Epithelial cell of esophagus (primary cell): ENCODE results near the gene FXYD4.

Experiments used
- DNase-seq: peaks from one replicate; pipeline ENCODE4 v3.0.0; 2010; ENCODE audit warnings: low read depth
- H3K4me3 ChIP-seq: 2 replicates; pipeline ENCODE4 v1.5.1; 2011; ENCODE audit warnings: mild to moderate bottlenecking, low read length, control low read depth
- CTCF ChIP-seq: IDR thresholded peaks from 2 replicates; pipeline ENCODE4 v1.5.1; 2011; ENCODE audit warnings: low read depth, mild to moderate bottlenecking, low read length, control low read depth, inconsistent platforms; ENCODE audit not compliant: insufficient read depth; ENCODE audit errors: missing control alignments

FXYD4 gene

GRCh38 chr10:43354330-43354635, 17.2 kb upstream of the FXYD4 start:
- peak; percentile 36 for DNase-seq
- no peak overlapping the region for H3K4me3 ChIP-seq
- no peak for TF ChIP-seq CTCF

- no peak for TF ChIP-seq CTCF
- H3K4me3 ChIP-seq = no peak overlapping the region
- DNase-seq = no peak
Measured at GRCh38 chr10:43354879-43355380, 16.5 kb upstream of the FXYD4 start.

DNA sequence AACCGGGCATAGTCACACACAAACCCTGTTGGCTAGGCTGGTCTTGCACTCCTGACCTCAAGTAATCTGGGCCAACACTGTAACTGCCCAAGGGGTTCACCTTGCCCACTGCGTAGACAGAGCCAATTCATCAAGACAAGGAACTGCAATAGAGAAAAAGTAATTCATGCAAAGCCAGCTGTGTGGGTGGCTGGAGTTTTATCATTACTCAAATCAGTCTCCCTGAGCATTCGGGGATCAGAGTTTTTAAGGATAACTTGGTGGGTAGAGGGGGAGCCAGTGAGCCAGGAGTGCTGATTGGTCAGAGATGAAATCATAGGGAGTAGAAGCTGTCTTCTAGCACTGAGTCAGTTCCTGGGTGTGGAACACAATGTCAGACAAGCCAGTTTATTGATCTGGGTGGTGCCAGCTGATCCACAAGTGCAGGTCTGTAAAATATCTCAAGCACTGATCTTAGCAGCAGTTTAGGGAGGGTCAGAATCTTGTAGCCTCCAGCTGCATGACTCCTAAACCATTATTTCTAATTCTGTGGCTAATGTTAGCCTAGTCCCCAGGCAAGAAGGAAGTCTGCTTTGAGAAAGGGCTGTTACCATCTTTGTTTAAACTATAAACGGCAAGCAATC, 15.6 kb upstream of the FXYD4 start:
- H3K4me3 ChIP-seq = no peak overlapping the region
- no peak for TF ChIP-seq CTCF
- peak; percentile 87 for DNase-seq

DNA sequence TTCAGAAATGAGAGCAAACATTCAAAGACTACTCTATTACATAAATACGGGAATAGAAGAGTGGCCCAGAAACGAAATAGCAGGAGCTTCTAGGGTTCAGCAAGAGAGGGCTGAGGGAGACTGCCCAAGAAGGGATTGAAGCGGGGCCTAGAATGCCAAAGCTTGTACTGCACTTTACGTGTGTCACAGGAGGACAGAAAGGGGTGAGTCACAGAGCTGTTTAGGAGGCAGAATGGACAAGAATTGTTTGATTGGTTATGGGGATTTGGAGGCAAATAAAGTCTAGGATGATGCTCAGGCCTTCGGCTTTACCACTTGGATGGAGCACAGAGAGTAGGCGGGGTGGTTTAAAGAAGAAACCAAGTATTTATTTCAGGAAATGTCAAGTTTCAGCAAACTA, 11.3 kb upstream of the FXYD4 start:
- no peak overlapping the region for H3K4me3 ChIP-seq
- no peak for TF ChIP-seq CTCF
- DNase-seq = peak; percentile 34

DNA sequence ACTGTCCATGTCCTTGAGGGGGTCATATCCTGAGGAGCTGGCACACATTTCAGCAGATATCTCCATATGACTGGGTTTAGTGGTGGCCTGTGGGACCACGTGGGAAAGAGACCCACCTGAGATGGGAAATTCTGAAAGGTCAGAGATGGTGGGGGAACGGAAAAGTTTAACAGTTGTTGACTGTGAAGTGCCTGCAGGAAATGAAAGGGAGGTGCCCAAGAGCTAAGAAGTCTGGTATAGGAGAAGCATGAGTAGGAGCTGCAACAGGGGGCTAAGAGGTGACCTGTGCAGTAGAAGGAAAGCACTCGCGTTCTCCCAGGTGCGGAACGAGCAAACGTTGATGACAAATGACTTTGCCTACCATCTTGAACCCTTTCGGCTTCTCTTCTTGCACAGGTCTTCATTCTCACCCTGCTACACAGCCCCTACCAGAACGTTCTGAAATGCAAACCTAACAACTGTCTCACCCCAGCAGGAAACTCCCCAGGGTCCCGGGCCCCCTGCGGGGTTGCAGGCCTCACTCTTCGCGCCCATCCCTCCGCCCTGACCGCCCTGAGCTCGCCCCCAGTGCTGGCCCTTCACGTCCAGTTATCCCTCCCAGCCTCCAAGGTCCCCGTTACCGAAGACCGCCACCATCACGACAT, 9.8 kb upstream of the FXYD4 start:
- TF ChIP-seq CTCF = no peak
- H3K4me3 ChIP-seq = peak overlapping the region; percentile 61
- no peak for DNase-seq

DNA sequence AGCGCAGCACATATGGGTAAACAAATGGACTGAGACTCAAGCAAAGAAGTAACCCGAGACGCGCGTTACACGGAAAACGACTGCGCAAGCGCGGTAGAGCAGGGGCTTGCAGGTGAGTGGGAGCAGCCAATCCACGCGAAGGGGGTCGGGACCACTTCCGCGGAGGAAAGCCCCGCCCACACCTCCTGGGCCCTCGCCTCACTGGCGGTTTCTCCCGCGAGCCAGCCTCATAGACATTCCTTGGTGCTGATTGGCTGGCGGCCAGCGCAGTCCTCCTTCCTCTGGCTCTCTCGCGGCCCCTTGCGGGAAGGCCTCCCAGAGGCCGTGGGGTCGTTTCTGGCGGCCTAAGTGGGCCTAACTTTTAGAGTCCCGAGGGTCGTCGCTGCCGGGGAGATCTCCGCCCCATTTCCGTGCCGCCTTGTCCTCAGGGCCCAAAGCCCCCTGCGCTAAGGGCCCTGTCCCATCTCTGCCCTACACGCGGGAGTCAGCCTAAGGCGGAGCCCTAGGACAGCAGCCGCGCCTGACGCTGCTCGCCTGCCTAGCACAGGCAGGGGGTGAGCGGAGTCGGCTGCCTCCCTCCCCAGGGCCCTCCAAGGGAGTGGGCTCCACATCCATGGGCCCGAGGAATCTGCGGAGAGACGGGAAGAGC, 9.1 kb upstream of the FXYD4 start:
- DNase-seq = peak; percentile 97
- TF ChIP-seq CTCF = peak; percentile 53
- H3K4me3 ChIP-seq = peak overlapping the region; percentile 61
